ELF-1 (cell line): ENCODE data around the gene ZNF212.
"Not testable (repeated sequence)": the region's sequence is repeated elsewhere in the genome, so short reads cannot be mapped to it uniquely, and the experiment has no call there.

ENCODE experiments used
- DNase-seq: peaks from one replicate; pipeline ENCODE4 v3.0.0-alpha.2; 2016; ENCODE audit warnings: low read depth, low spot score

Gene ZNF212

GRCh38 chr7:149252378-149252777, 12.9 kb downstream of the ZNF212 start:
- no peak for DNase-seq

DNA sequence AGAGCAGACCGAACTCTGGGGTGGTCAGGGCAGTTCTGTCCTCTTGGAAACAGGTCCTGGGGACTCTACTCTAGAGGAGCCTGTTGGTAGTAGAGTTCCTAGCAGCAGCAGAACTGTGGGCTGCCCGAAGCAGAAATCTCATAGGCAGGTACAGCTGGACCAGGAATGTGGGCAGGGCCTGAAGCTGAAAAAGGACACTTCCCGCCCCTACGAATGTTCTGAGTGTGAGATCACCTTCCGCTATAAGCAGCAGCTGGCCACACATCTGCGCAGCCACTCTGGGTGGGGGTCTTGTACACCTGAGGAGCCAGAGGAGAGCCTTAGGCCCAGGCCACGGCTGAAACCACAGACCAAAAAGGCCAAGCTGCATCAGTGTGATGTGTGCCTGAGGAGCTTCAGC, 14.2 kb downstream of the ZNF212 start:
- peak; percentile 19 for DNase-seq

DNA sequence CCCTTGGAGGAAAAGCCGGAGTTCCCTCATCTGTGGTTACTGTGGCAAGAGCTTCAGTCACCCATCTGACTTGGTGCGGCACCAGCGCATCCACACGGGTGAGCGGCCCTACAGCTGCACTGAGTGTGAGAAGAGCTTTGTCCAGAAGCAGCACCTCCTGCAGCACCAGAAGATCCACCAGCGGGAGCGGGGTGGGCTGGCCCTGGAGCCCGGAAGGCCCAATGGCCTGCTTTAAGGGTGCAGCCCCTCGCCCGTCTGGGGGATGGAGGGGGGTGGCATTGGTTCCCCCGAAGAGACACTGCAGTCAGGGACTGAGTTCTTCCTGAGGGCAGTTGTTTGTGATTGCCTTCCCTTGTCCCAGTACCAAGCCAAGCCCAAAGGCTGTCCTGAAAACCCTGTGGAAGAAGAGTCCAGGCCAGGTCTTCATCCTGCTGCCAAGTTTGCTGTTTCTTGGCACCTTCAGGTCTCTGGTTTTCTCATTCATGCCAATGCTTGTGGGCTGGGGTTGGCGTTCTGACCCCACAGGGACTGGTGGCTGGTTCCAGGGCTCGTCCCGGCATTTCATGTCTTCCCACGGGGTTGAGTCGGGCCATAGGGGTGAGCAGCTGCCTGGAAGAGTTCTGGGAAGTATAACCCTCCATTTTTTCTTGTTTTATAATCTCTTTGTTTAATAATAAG, 14.9 kb downstream of the ZNF212 start:
- no peak for DNase-seq

GRCh38 chr7:149255174-149255573, 15.7 kb downstream of the ZNF212 start:
- DNase-seq: no peak

- no peak for DNase-seq
Observed at GRCh38 chr7:149256568-149256967, 17.1 kb downstream of the ZNF212 start.

DNA sequence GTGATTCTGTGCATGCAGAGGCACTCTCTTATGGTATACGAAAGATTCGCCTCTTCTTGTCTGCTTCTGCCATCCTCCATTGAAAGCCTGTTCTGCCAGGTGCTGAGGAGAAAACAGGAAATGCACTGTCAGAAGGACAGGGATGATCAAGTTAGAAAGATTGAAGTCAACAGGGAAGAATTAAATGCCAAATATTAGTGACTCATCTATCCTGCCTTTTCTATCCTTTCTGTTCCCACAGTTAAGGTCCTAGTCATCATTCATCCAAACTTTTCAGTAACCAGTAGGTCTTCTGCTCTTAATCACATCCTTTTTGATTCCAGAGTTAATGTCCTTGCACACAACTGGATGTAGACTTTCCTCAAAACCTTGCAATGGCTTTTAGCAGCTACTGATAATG, 17.7 kb downstream of the ZNF212 start:
- DNase-seq: no peak

DNA sequence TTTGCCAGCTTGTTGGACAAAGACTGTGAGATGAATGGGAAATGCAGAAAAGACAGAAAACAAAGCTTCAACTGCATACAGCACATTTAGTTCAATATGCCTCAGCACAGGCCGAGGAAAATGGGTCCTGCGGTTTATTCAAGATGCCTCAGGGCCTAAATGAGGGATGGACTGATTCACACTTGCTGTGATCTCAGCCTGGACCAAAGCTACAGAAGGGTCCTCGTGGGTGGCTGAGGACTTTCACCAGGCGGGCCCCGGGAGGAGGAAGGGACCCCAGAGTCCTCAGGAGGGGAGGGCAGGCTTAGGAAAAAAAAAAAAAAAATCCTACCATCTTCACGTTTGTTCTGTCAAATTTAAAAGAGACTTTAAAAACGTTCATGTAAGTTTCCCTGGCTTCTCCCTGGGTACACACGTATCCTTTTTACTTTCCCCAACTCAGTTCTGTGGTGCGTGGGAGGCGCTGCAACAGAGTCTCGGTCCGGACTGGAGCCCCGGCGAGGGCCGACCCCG, 21.9 kb downstream of the ZNF212 start:
- DNase-seq: peak; percentile 50

GRCh38 chr7:149261829-149262617, 22.6 kb downstream of the ZNF212 start, which contains the start of gene ZNF783:
Gene ZNF783, plus strand, starts transcription at chr7:149262196. Its CDS starts 138 bp downstream, at chr7:149262334.
- peak; percentile 86 for DNase-seq

DNA sequence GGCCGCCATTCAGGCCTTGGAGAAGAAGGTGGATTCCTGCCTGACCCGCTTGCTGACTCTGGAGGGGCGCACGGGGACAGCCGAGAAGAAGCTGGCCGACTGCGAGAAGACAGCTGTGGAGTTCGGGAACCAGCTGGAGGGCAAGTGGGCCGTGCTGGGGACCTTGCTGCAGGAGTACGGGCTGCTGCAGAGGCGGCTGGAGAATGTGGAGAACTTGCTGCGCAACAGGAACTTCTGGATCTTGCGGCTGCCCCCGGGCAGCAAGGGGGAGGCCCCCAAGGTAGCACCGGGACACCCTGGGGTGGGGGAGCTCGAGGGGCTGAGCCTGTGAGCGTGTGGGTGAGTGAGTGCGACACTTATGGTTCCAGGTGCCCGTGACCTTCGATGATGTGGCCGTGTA, 27.0 kb downstream of the ZNF212 start:
- DNase-seq: no peak

- DNase-seq: no peak
Observed at GRCh38 chr7:149267733-149268132, 28.3 kb downstream of the ZNF212 start.

- not testable (repeated sequence) for DNase-seq
Observed at GRCh38 chr7:149274424-149274823, 35.0 kb downstream of the ZNF212 start.

DNA sequence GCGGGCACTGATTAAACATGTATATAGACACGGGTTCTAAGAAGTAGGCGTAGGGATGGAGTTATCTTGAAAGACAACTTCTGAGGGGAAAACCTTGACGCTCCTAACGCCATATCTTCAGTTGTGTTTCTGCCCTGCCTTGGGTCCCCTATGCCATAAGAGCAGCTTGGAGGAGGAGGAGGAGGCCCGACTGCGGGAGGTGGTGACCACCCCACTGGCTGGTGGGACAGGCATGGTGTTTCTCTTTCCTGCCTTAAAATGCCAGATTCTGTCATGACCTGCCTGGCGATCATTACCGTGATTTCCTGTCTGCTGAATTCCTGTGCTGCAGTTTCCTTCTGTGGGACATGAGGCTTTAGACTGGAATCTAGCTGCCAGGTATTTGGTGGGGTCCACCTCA, 38.4 kb downstream of the ZNF212 start:
- no peak for DNase-seq

DNA sequence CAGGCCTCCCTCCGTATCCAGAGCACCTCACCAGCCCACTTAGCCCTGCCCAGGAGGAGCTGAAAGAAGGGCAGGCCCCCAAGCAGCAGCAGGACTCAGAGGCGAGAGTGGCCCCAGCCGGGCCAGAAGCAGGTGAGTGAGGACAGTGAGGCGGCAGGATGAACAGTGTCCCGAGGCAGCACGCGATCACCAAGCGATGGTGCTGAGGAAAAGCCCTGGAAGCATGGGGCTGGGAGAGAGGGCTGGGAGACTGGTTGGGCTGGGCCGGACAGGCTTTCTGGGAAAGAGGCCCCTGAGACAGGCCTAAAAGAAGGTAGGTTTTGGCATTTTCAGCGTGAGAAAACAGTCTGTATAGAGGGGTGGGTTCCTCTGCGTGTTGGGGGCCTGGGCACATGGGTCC, 38.9 kb downstream of the ZNF212 start:
- DNase-seq: no peak

DNA sequence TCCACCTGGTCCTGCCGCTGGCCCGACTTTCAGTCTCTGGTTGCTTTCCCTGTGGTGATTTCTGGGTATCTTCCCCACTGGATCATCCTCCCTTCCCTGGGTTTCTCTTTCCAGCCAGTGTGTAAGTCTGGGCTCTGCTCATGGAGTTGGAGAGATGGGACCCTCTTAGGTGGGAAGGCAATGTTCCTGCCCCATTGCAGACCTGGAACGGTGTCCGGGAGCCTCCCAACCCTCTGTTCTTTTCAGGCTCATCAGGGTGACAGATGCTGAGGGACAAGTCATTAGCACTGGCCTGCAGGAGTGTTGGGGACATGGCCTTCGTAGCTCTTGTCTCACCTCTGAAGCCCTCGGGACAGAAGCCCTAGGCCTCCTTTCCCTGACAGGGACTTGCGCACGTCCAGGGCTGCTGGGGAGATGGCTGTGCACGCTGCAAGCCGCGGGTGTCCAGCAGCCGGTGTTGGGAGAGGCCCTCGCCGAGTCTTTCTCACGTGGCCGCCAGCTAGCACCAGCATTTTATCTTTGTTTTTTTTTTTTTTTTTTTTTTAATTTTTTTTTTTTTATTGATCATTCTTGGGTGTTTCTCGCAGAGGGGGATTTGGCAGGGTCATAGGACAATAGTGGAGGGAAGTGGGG, 39.8 kb downstream of the ZNF212 start:
- no peak for DNase-seq

DNA sequence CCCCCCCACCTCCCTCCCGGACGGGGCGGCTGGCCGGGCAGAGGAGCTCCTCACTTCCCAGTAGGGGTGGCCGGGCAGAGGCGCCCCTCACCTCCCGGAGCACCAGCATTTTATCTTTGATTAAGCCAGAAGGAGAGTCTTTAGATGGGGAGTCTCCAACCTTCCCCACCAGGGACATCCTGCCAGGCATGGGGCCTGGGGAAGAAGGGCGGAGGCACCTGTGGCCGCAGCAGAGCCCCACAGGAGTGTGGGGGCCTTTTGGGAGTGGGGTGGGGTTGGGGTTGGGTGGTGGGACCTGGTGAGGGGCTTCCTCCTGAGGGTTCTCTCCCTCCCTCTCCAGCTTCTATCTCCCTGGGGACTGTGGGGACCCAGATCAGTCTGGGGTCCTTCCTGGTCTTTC, 40.7 kb downstream of the ZNF212 start:
- no peak for DNase-seq

GRCh38 chr7:149280661-149281507, 41.4 kb downstream of the ZNF212 start:
- DNase-seq: no peak

DNA sequence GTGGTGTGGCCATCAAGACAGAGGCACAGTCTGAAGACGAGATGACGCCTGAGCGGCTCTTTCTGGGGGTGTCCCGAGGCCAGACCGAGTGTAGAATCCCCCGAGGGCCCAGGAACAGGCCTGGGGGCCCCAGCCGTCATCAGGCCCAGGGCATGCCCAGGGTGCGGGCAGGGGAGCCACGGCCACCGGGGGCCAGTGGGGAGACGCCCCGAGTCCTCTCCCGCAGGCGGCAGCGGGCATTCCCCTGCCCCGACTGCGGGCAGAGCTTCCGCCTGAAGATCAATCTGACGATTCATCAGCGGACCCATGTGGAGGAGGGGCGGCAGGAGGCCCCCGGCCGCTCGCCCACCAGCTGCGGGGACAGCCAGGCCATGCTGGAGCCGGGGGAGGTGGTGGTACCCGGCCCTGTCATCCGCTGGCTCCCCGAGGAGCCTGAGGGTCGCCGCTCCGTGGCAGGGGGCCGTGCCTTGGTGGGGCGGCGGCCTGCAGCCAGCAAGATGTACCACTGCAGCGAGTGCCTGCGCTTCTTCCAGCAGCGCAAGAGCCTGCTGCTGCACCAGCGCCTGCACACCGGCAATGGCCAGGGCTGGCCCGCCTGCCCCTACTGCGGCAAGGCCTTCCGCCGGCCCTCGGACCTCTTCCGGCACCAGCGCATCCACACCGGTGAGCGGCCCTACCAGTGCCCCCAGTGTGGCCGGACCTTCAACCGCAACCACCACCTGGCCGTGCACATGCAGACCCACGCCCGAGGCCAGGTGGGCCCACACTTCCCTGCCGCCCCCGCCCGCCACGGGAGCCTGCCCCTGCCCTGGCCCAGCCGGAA, 42.3 kb downstream of the ZNF212 start:
- no peak for DNase-seq

- no peak for DNase-seq
Observed at GRCh38 chr7:149282331-149282655, 42.8 kb downstream of the ZNF212 start.

DNA sequence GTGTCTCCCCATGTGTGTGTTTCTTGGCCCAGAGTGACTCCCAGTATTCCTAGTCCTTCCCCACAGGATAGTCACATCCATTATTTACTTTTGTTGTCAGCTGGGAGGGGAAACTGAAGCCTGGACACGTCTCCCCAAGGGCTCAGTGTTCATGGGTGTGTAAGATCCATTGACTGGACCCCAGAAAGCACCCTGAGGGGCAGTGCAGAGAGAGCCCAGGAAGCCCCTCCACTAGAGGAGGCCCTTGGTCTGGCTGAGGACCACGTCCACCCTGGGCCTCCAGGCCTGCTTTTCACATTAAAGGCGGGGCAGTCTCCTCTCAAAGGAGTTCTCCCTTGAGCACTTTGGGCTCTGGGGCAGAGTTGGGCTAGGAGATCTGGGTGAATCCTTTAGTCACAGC, 43.9 kb downstream of the ZNF212 start:
- DNase-seq: no peak

DNA sequence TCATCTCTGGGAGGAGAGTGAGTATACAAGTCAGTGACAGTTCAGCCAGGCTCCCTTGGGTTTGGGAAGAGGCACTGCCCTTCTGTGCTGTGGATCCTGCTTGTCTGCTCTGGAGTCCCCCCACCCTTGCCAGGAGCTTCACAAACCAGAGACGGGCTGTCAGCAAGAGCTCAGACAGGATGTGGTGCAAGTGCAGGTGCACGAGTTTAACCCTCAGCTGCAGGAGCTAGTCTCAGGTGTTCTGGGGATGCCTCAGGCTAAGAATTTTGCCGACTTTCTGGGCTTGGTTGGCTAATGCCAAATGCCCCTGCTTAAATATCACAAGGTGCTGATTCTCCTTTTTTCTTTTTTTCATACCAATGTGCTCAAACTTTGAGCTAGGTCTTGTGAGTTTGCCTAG, 44.9 kb downstream of the ZNF212 start:
- DNase-seq: no peak
